ENCODE results near the gene SPDYE2.
"Not testable (repeated sequence)": the region's sequence is repeated elsewhere in the genome, so short reads cannot be mapped to it uniquely, and the experiment has no call there.

GRCh38 chr7:102542771-102543170 is 8.3 kb upstream of the SPDYE2 start:
- TF ChIP-seq CTCF, EZH2phosphoT487 (IDR thresholded peaks at IDR 0.05): not testable (repeated sequence)

Measured in neural progenitor cell (in vitro differentiated cells).